Loucy (cell line): ENCODE data around the gene C1orf35.

Experiments
- H2AFZ ChIP-seq: fragments of 200-600 bp; sonication (generic); 2 replicates; pipeline ENCODE4 v1.6.0; 2016; ENCODE audit warnings: antibody characterized with exemption, mild to moderate bottlenecking, low read length, moderate library complexity
- H3F3A ChIP-seq: fragments of 200-600 bp; 2 replicates; pipeline ENCODE4 v1.6.0; 2016; ENCODE audit warnings: antibody characterized with exemption, low read depth, mild to moderate bottlenecking
- H3K27me3 ChIP-seq: fragments of 200-600 bp; sonication (generic); 2 replicates; pipeline ENCODE4 v1.6.1; 2014; ENCODE audit warnings: low read length, mild to moderate bottlenecking; ENCODE audit not compliant: insufficient read depth, poor library complexity, severe bottlenecking
- H3K36me3 ChIP-seq: fragments of 200-600 bp; sonication (generic); 2 replicates; pipeline ENCODE4 v1.6.1; 2016; ENCODE audit warnings: low read length; ENCODE audit not compliant: insufficient read depth
- H3K4me1 ChIP-seq: fragments of 200-600 bp; sonication (generic); 2 replicates; pipeline ENCODE4 v1.5.1; 2014; ENCODE audit warnings: low read length, mild to moderate bottlenecking; ENCODE audit not compliant: insufficient read depth, poor library complexity, severe bottlenecking
- H3K4me2 ChIP-seq: fragments of 200-600 bp; sonication (generic); 2 replicates; pipeline ENCODE4 v1.6.0; 2014; ENCODE audit warnings: antibody characterized with exemption, low read length, low read depth, mild to moderate bottlenecking; ENCODE audit not compliant: poor library complexity, severe bottlenecking
- H3K4me3 ChIP-seq: fragments of 200-600 bp; sonication (generic); 2 replicates; pipeline ENCODE4 v1.5.1; 2014; ENCODE audit warnings: low read length, mild to moderate bottlenecking, mixed read lengths; ENCODE audit not compliant: poor library complexity, severe bottlenecking
- H3K79me2 ChIP-seq: fragments of 200-600 bp; sonication (generic); 2 replicates; pipeline ENCODE4 v1.6.1; 2014; ENCODE audit warnings: low read length; ENCODE audit not compliant: insufficient read depth
- H3K9ac ChIP-seq: fragments of 200-600 bp; sonication (generic); 2 replicates; pipeline ENCODE4 v1.6.0; 2014; ENCODE audit warnings: mild to moderate bottlenecking, low read depth, low read length, moderate library complexity; ENCODE audit not compliant: poor library complexity, severe bottlenecking
- H3K9me2 ChIP-seq: fragments of 200-600 bp; sonication (generic); replicated peaks from 2 replicates; pipeline ENCODE4 v1.6.1; 2016; ENCODE audit warnings: low read depth, low read length, mixed read lengths
- H3K9me3 ChIP-seq: fragments of 200-600 bp; sonication (generic); 2 replicates; pipeline ENCODE4 v1.6.1; 2014; ENCODE audit warnings: mild to moderate bottlenecking, antibody characterized with exemption, low read length, low read depth; ENCODE audit not compliant: insufficient read depth
- H4K20me1 ChIP-seq: fragments of 200-600 bp; sonication (generic); 2 replicates; pipeline ENCODE4 v1.6.0; 2014; ENCODE audit warnings: antibody characterized with exemption, low read length, mild to moderate bottlenecking; ENCODE audit not compliant: insufficient read depth, poor library complexity, severe bottlenecking
- CTCF ChIP-seq: fragments of 200-600 bp; sonication (generic); conservative IDR thresholded peaks from 2 replicates; pipeline ENCODE4 v1.5.1; 2014; ENCODE audit warnings: mild to moderate bottlenecking, antibody characterized with exemption, low read length
- EZH2phosphoT487 ChIP-seq: fragments of 200-600 bp; IDR thresholded peaks from 2 replicates; pipeline ENCODE4 v1.6.1; 2018; ENCODE audit warnings: antibody characterized with exemption, mild to moderate bottlenecking, moderate library complexity, borderline replicate concordance

The C1orf35 gene

GRCh38 chr1:228122921-228123441 is 19.9 kb upstream of the C1orf35 start:
- H3K4me3 ChIP-seq: no peak overlapping the region
- no peaks in the 10 kb centered on the region for H3K4me1 ChIP-seq

GRCh38 chr1:228120857-228121489 is 17.8 kb upstream of the C1orf35 start:
- peaks cover 5% of the 10 kb centered on the region; the same call in 1 of the 2 replicates for H3K9me3 ChIP-seq
- TF ChIP-seq EZH2phosphoT487 (no peak), CTCF (no peak)
- no peaks in the 10 kb centered on the region for H3F3A ChIP-seq
- H3K36me3 ChIP-seq: no peaks in the 10 kb centered on the region
- H3K79me2 ChIP-seq: no peaks in the 10 kb centered on the region
- H4K20me1 ChIP-seq: no peaks in the 10 kb centered on the region
- H3K27me3 ChIP-seq: peaks cover 8% of the 10 kb centered on the region
- H2AFZ ChIP-seq: no peak overlapping the region
- no peak overlapping the region for H3K4me3 ChIP-seq
- H3K9ac ChIP-seq: no peak overlapping the region
- H3K4me1 ChIP-seq: no peaks in the 10 kb centered on the region
- no peak overlapping the region for H3K4me2 ChIP-seq
- H3K9me2 ChIP-seq: no peaks in the 10 kb centered on the region

More at GRCh38 chr1:228122921-228123441, 19.9 kb upstream of the C1orf35 start:
- no peak overlapping the region for H3K4me2 ChIP-seq
- no peak overlapping the region for H3K9ac ChIP-seq
- no peaks in the 10 kb centered on the region for H3F3A ChIP-seq
- H2AFZ ChIP-seq: no peak overlapping the region
- no peaks in the 10 kb centered on the region for H3K36me3 ChIP-seq
- H3K79me2 ChIP-seq: no peaks in the 10 kb centered on the region
- H4K20me1 ChIP-seq: no peaks in the 10 kb centered on the region
- TF ChIP-seq CTCF (no peak), EZH2phosphoT487 (no peak)
- H3K9me2 ChIP-seq: no peaks in the 10 kb centered on the region
- H3K27me3 ChIP-seq: peaks cover 8% of the 10 kb centered on the region
- H3K9me3 ChIP-seq: peaks cover 4% of the 10 kb centered on the region; the same call in 1 of the 2 replicates

DNA sequence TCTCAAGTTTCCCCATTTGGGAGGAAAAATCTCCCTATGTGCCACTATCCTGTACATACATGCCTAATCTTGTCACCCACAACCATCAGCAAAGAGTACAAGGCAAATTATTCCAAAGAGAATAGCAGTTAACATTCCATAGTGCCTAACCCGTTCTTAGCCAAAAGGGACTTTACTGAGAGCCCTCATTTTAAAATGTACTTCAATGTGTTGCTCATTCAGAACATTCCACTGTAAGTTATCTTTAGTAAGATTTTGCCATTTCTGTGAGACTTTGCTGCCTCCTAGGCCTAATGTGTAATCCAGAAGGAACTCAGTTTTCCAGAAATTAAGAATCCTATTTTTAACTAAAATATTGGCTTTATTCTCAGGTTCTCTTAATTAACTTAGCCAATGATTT is 17.2 kb upstream of the C1orf35 start:
- Histone ChIP-seq H3K4me3 (no peak overlapping the region), H3K9me3 (peaks cover 5% of the 10 kb centered on the region; the same call in 1 of the 2 replicates), H4K20me1 (no peaks in the 10 kb centered on the region), H3K27me3 (peaks cover 8% of the 10 kb centered on the region), H3K9me2 (no peaks in the 10 kb centered on the region), H3K79me2 (no peaks in the 10 kb centered on the region), H3K36me3 (no peaks in the 10 kb centered on the region), H2AFZ (no peak overlapping the region), H3F3A (no peaks in the 10 kb centered on the region), H3K9ac (no peak overlapping the region), H3K4me2 (no peak overlapping the region), H3K4me1 (no peaks in the 10 kb centered on the region)
- TF ChIP-seq CTCF: no peak
- no peak for TF ChIP-seq EZH2phosphoT487
